Upper lobe of left lung (tissue), 6 donors: ENCODE data around the gene ADGRL3. TPM values are rescaled to one million over a fixed set of nuclear protein-coding genes. Genes with fewer than 3 reads are reported as not detected.
"Not testable (repeated sequence)": the region's sequence is repeated elsewhere in the genome, so short reads cannot be mapped to it uniquely, and the experiment has no call there.

Experiments
- ATAC-seq, 2 donors: fragments of 200-7000 bp; cut with Tn5 transposase; one replicate each; pipeline ENCODE4 v1.9.1; 2022; ENCODE audit warnings: mild to moderate bottlenecking in 2 of 2, moderate library complexity in 2 of 2; ENCODE audit not compliant: low FRiP score in 2 of 2
- DNase-seq, 2 donors: peaks; one replicate each; pipeline ENCODE4 v3.0.0-alpha.2; 2019 to 2020
- H3K27ac ChIP-seq, 4 donors: fragments of 200-600 bp; sonication (generic); one replicate each; pipeline ENCODE4 v1.5.1; 2016 to 2019
- H3K27me3 ChIP-seq, 4 donors: fragments of 200-600 bp; sonication (generic); one replicate each; pipeline ENCODE4 v1.5.1; 2017 to 2019
- H3K36me3 ChIP-seq, 4 donors: fragments of 200-600 bp; sonication (generic); one replicate each; pipeline ENCODE4 v1.5.1; 2016 to 2019
- H3K4me1 ChIP-seq, 4 donors: fragments of 200-600 bp; sonication (generic); one replicate each; pipeline ENCODE4 v1.5.1; 2018 to 2019
- H3K4me3 ChIP-seq, 4 donors: fragments of 200-600 bp; sonication (generic); one replicate each; pipeline ENCODE4 v1.5.1; 2017 to 2019; ENCODE audit warnings: mild to moderate bottlenecking in 2 of 4, moderate library complexity in 1 of 4
- H3K9me3 ChIP-seq, 4 donors: fragments of 200-600 bp; sonication (generic); one replicate each; pipeline ENCODE4 v1.5.1; 2018 to 2019
- CTCF ChIP-seq, 6 experiments: fragments of 450-650 bp in 4 of 6; fragments of 200-600 bp in 2 of 6; sonication (generic) in 2 of 6; IDR thresholded peaks; one replicate each; pipeline ENCODE4 v1.5.1; 2016 to 2019; ENCODE audit warnings: antibody characterized with exemption in 6 of 6
- EP300 ChIP-seq, 4 donors: sonication (generic); formaldehyde crosslinking; IDR thresholded peaks; one replicate each; pipeline ENCODE4 v1.5.1; 2017; ENCODE audit warnings: antibody characterized with exemption in 4 of 4, control low read depth in 2 of 4
- POLR2A ChIP-seq, 4 donors: fragments of 450-650 bp; IDR thresholded peaks; one replicate each; pipeline ENCODE4 v1.5.1; 2016 to 2017; ENCODE audit warnings: antibody characterized with exemption in 4 of 4, mild to moderate bottlenecking in 2 of 4
- POLR2AphosphoS5 ChIP-seq, 2 donors: sonication (generic); formaldehyde crosslinking; IDR thresholded peaks; one replicate each; pipeline ENCODE4 v1.5.1; 2017; ENCODE audit warnings: antibody characterized with exemption in 2 of 2
- WGBS, 2 donors: methylation state at CpG; one replicate each; pipeline ENCODE4 v1.1.5; 2017 to 2018; 5-methylcytosine and 5-hydroxymethylcytosine counted together
- total RNA-seq, 6 donors: library from RNA; depleted of rRNA in 4 of 6; stranded (reverse); fragments of >200 nt in 4 of 6; gene quantifications; one replicate each; pipeline versions ENCODE4 v1.1.0 to v1.2.1, GENCODE V29; 2016 to 2021
- donor health status: DM: no; HTN: no; CAD: no; lungs with moderate emphysema.
- donor health status: DM: no; HTN: yes; CAD: no; lungs with severe emphysema.

Gene ADGRL3
- total RNA-seq, 6 donors from 2014 or later = 1.0 to 8.5 (median 2.9) TPM

GRCh38 chr4:61838072-61838471 is 637.9 kb downstream of the ADGRL3 start:
- H3K36me3 ChIP-seq = no peaks in the 10 kb centered on the region
- DNase-seq = no peak
- H3K9me3 ChIP-seq = no peaks in the 10 kb centered on the region
- no peaks in the 10 kb centered on the region for H3K27me3 ChIP-seq
- TF ChIP-seq POLR2AphosphoS5 (IDR thresholded peaks at IDR 0.05) (no peak), EP300 (IDR thresholded peaks at IDR 0.05) (no peak), CTCF (IDR thresholded peaks at IDR 0.05) (no peak), POLR2A (IDR thresholded peaks at IDR 0.05) (no peak)
- H3K27ac ChIP-seq = no peak overlapping the region
- H3K4me1 ChIP-seq = no peaks in the 10 kb centered on the region
- no peak overlapping the region for H3K4me3 ChIP-seq
- ATAC-seq = no peak

DNA sequence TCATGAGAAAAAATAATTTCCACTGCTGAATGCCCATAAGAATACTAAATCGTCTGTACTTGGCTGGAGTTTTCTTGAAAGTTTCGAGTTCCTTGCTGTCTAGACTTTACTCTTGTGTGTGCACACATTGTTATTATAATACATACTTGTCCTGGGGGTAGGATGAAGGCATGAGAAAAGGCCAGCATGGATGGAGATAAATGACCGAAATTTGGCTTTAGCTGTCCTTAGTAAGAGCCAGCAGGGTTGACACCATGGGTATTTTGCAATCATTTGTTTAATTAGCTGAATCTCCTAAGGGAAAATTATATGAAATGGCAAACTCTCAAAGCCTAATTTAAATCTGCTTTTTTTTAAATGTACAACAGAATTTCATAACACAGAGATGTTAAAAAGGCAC is 641.6 kb downstream of the ADGRL3 start:
- TF ChIP-seq POLR2A (IDR thresholded peaks at IDR 0.05) (no peak), POLR2AphosphoS5 (IDR thresholded peaks at IDR 0.05) (no peak), EP300 (IDR thresholded peaks at IDR 0.05) (no peak), CTCF (IDR thresholded peaks at IDR 0.05) (no peak)
- no peaks in the 10 kb centered on the region for H3K4me1 ChIP-seq
- no peak for ATAC-seq
- no peaks in the 10 kb centered on the region for H3K36me3 ChIP-seq
- no peak for DNase-seq
- no peaks in the 10 kb centered on the region for H3K27me3 ChIP-seq
- H3K4me3 ChIP-seq = no peak overlapping the region
- WGBS, 2 donors = 65 to 77% methylated on average over 3 of the region's 3 CpGs
- no peaks in the 10 kb centered on the region for H3K9me3 ChIP-seq
- H3K27ac ChIP-seq = no peak overlapping the region

GRCh38 chr4:61851126-61851525 is 651.0 kb downstream of the ADGRL3 start:
- H3K27me3 ChIP-seq = no peaks in the 10 kb centered on the region
- ATAC-seq = no peak
- WGBS, 2 donors = 86 to 90% methylated on average over 3 of the region's 3 CpGs
- H3K27ac ChIP-seq = no peak overlapping the region
- no peaks in the 10 kb centered on the region for H3K9me3 ChIP-seq
- TF ChIP-seq POLR2A (IDR thresholded peaks at IDR 0.05) = no peak
- TF ChIP-seq EP300 (IDR thresholded peaks at IDR 0.05) = no peak
- TF ChIP-seq POLR2AphosphoS5 (IDR thresholded peaks at IDR 0.05) = no peak
- no peak for TF ChIP-seq CTCF (IDR thresholded peaks at IDR 0.05)
- no peak overlapping the region for H3K4me3 ChIP-seq
- DNase-seq = no peak
- no peaks in the 10 kb centered on the region for H3K4me1 ChIP-seq
- H3K36me3 ChIP-seq = no peaks in the 10 kb centered on the region

DNA sequence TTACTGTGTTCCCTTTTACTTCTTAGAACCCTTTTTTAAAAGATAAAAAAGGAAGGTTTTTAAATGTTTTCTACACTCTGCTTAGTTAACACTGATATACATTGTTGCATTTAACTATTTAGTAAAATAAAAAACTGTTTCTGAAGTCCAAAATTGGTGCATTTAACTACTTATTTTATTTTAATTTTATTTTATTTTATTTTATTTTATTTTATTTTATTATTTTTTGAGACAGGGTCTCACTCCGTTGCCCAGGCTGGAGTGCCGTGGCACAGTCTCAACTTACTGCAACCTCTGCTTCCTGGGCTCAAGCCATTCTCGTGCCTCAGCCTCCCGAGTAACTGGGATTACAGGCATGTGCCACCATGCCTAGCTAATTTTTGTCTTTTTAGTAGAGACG is 652.0 kb downstream of the ADGRL3 start:
- not testable (repeated sequence) for H3K36me3 ChIP-seq, H3K9me3 ChIP-seq, DNase-seq, ATAC-seq, H3K4me3 ChIP-seq, H3K4me1 ChIP-seq, H3K27ac ChIP-seq, H3K27me3 ChIP-seq
- WGBS, 2 donors = 92 to 99% methylated on average over 5 of the region's 5 CpGs

- TF ChIP-seq CTCF (IDR thresholded peaks at IDR 0.05) (no peak), EP300 (IDR thresholded peaks at IDR 0.05) (no peak), POLR2AphosphoS5 (IDR thresholded peaks at IDR 0.05) (no peak), POLR2A (IDR thresholded peaks at IDR 0.05) (no peak)
- Histone ChIP-seq H3K36me3 (no peaks in the 10 kb centered on the region), H3K27ac (no peak overlapping the region), H3K9me3 (no peaks in the 10 kb centered on the region), H3K4me3 (no peak overlapping the region), H3K4me1 (no peaks in the 10 kb centered on the region), H3K27me3 (no peaks in the 10 kb centered on the region)
- ATAC-seq (no peak), DNase-seq (no peak)
- 92 to 97% methylated on average over 6 of the region's 6 CpGs for WGBS, 2 donors
These were observed 652.9 kb downstream of the ADGRL3 start for GRCh38 chr4:61853041-61853440.
